Natural killer cell (primary cell): ENCODE results near the gene ZBTB42. TPM values are rescaled to one million over a fixed set of nuclear protein-coding genes. Genes with fewer than 3 reads are reported as not detected.

ENCODE experiments used
- ATAC-seq, 3 donors: fragments of 150-1000 bp in 2 of 3; fragments of 200-7000 bp in 1 of 3; cut with Tn5 transposase; 1 replicate in 1 of 3; 2 replicates in 2 of 3; pipeline ENCODE4 v1.10.0; 2021; ENCODE audit warnings: mild to moderate bottlenecking in 2 of 3, moderate library complexity in 2 of 3
- DNase-seq, 2 donors: peaks; one replicate each; pipeline versions ENCODE4 v3.0.0 to v3.0.0-alpha.2; 2013 to 2021; ENCODE audit warnings: mixed read lengths in 1 of 2
- H3K27ac ChIP-seq: one replicate; pipeline ENCODE4 v1.5.1; 2013; ENCODE audit warnings: mild to moderate bottlenecking, low read length
- H3K27me3 ChIP-seq: one replicate; pipeline ENCODE4 v1.6.1; 2013; ENCODE audit warnings: low read length; ENCODE audit not compliant: control insufficient read depth, insufficient read depth
- H3K36me3 ChIP-seq: one replicate; pipeline ENCODE4 v1.6.1; 2013; ENCODE audit warnings: low read length; ENCODE audit not compliant: control insufficient read depth, insufficient read depth
- H3K4me1 ChIP-seq: one replicate; pipeline ENCODE4 v1.6.1; 2013; ENCODE audit warnings: low read length; ENCODE audit not compliant: control insufficient read depth, insufficient read depth
- H3K4me3 ChIP-seq: one replicate; pipeline ENCODE4 v1.5.1; 2013; ENCODE audit warnings: low read length
- H3K9me3 ChIP-seq: one replicate; pipeline ENCODE4 v1.6.1; 2013; ENCODE audit warnings: low read length; ENCODE audit not compliant: control insufficient read depth, insufficient read depth
- H3K27ac Mint-ChIP-seq, 2 donors: one replicate each; pipeline ENCODE4 v1.8.0; 2022; ENCODE audit warnings: mild to moderate bottlenecking in 2 of 2, mixed read lengths in 2 of 2, moderate library complexity in 1 of 2
- H3K27me3 Mint-ChIP-seq, 2 donors: one replicate each; pipeline ENCODE4 v1.8.0; 2022; ENCODE audit warnings: low read depth in 2 of 2, mixed read lengths in 2 of 2
- H3K36me3 Mint-ChIP-seq: one replicate; pipeline ENCODE4 v1.8.0; 2022; ENCODE audit warnings: mixed read lengths
- H3K4me1 Mint-ChIP-seq, 2 donors: one replicate each; pipeline ENCODE4 v1.8.0; 2022; ENCODE audit warnings: mixed read lengths in 2 of 2
- H3K4me3 Mint-ChIP-seq: one replicate; pipeline ENCODE4 v1.8.0; 2022; ENCODE audit warnings: mild to moderate bottlenecking, moderate library complexity, mixed read lengths
- H3K9me3 Mint-ChIP-seq, 2 donors: one replicate each; pipeline ENCODE4 v1.8.0; 2022; ENCODE audit warnings: mixed read lengths in 2 of 2
- CTCF ChIP-seq: fragments of 200-600 bp; IDR thresholded peaks from one replicate; pipeline ENCODE4 v1.8.0; 2022; ENCODE audit warnings: antibody characterized with exemption
- WGBS: methylation state at CpG from one replicate; pipeline ENCODE4 v1.1.7; 2013; ENCODE audit warnings: missing lambda C conversion rate; ENCODE audit not compliant: insufficient coverage; 5-methylcytosine and 5-hydroxymethylcytosine counted together
- intact Hi-C: fragments of 100-400 bp; cut with micrococcal nuclease; formaldehyde crosslinking; loops from one replicate; pipeline ENCODE4 v1.14.2; 2022
- total RNA-seq, 4 donors: library from RNA; stranded (reverse); fragments of 120-200 nt in 1 of 4; gene quantifications; one replicate each; pipeline versions ENCODE4 v1.2.3 to v1.2.4, GENCODE V29; 2013 to 2022

The ZBTB42 gene
- total RNA-seq, 3 donors from 2014 or later (not counting 1 experiment from before 2014, with no cell fraction given): 3.6 to 4.5 (median 3.7) TPM

- Histone ChIP-seq H3K4me1 (peaks cover 23% of the 10 kb centered on the region), H3K27ac (no peak overlapping the region), H3K4me3 (no peak overlapping the region), H3K36me3 (no peaks in the 10 kb centered on the region), H3K9me3 (no peaks in the 10 kb centered on the region), H3K27me3 (no peaks in the 10 kb centered on the region)
- ATAC-seq (no peak), DNase-seq (no peak)
- H3K36me3 Mint-ChIP-seq: no peaks in the 10 kb centered on the region
- no peak for TF ChIP-seq CTCF
- intact Hi-C loops: no loop called here
- H3K4me1 Mint-ChIP-seq: peaks cover 0 to 21% of the 10 kb centered on the region in 2 donors
- H3K9me3 Mint-ChIP-seq: no peaks in the 10 kb centered on the region
- 90% methylated on average over 14 of the region's 14 CpGs for WGBS
- H3K27ac Mint-ChIP-seq: peak overlapping the region in 1 of 2 donors; percentile 26
- no peaks in the 10 kb centered on the region for H3K27me3 Mint-ChIP-seq
- no peak overlapping the region for H3K4me3 Mint-ChIP-seq
These were observed 5.2 kb downstream of the ZBTB42 start for GRCh38 chr14:104805941-104806624.

- Histone ChIP-seq H3K4me1 (peaks cover 16% of the 10 kb centered on the region), H3K36me3 (no peaks in the 10 kb centered on the region), H3K27ac (no peak overlapping the region), H3K4me3 (no peak overlapping the region), H3K27me3 (no peaks in the 10 kb centered on the region), H3K9me3 (no peaks in the 10 kb centered on the region)
- ATAC-seq: no peak
- intact Hi-C loops: no loop called here
- no peaks in the 10 kb centered on the region for H3K9me3 Mint-ChIP-seq
- no peak for TF ChIP-seq CTCF
- H3K27ac Mint-ChIP-seq: peak overlapping the region in 1 of 2 donors; percentile 26
- no peaks in the 10 kb centered on the region for H3K27me3 Mint-ChIP-seq
- H3K4me3 Mint-ChIP-seq: no peak overlapping the region
- H3K36me3 Mint-ChIP-seq: no peaks in the 10 kb centered on the region
- H3K4me1 Mint-ChIP-seq: peaks cover 0 to 13% of the 10 kb centered on the region in 2 donors
- no peak for DNase-seq
- WGBS: 83% methylated on average over 10 of the region's 10 CpGs
These were observed 5.9 kb downstream of the ZBTB42 start for GRCh38 chr14:104806625-104807465.

GRCh38 chr14:104808456-104808855 is 7.6 kb downstream of the ZBTB42 start:
- no peak for TF ChIP-seq CTCF
- Histone ChIP-seq H3K4me3 (no peak overlapping the region), H3K27ac (no peak overlapping the region), H3K4me1 (peaks cover under 1% of the 10 kb centered on the region), H3K27me3 (no peaks in the 10 kb centered on the region), H3K9me3 (no peaks in the 10 kb centered on the region), H3K36me3 (no peaks in the 10 kb centered on the region)
- 91% methylated on average over 6 of the region's 6 CpGs for WGBS
- no peak for DNase-seq
- no peaks in the 10 kb centered on the region for H3K27me3 Mint-ChIP-seq
- ATAC-seq: no peak
- intact Hi-C loops: no loop called here
- no peaks in the 10 kb centered on the region for H3K9me3 Mint-ChIP-seq
- no peaks in the 10 kb centered on the region for H3K36me3 Mint-ChIP-seq
- no peak overlapping the region for H3K27ac Mint-ChIP-seq
- peaks cover 0 to 10% of the 10 kb centered on the region in 2 donors for H3K4me1 Mint-ChIP-seq
- H3K4me3 Mint-ChIP-seq: no peak overlapping the region
